PFSK-1 (cell line): Measurements from ENCODE around the gene C1orf167.

ENCODE experiments used
- POLR2AphosphoS5 ChIP-seq: IDR thresholded peaks from 2 replicates; pipeline ENCODE4 v1.6.1; 2012; ENCODE audit warnings: low read depth, mild to moderate bottlenecking, control low read depth, low read length, moderate library complexity
- TAF1 ChIP-seq: IDR thresholded peaks from 2 replicates; pipeline ENCODE4 v1.6.1; 2012; ENCODE audit warnings: low read length, control low read depth, borderline replicate concordance; ENCODE audit not compliant: insufficient read depth

GRCh38 chr1:11736746-11737639, 25.0 kb upstream of the C1orf167 start:
- no peak for TF ChIP-seq POLR2AphosphoS5
- TF ChIP-seq TAF1, result no peak
